ENCODE measurements around the gene STXBP5L. TPM values are rescaled to one million over a fixed set of nuclear protein-coding genes. Genes with fewer than 3 reads are reported as not detected.

Gene STXBP5L
- total RNA-seq, result not detected in 2 replicates

GRCh38 chr3:120908030-120908794 lies at the start of gene STXBP5L:
TSS of gene STXBP5L (plus strand) at chr3:120908205. CDS start at chr3:120909579, 1,374 bp downstream.

Small RNA genes within 50 kb of the gene (small RNA-seq; reads per million reads assigned to genes)
- not detected for gene MIR5682

Other genes with a start within 250 kb of the STXBP5L start
- gene HGD, start 226.0 kb upstream of the STXBP5L start, total RNA-seq, result 0.13 and 0.22 TPM in 2 replicates
- gene RABL3, start 165.7 kb upstream of the STXBP5L start, total RNA-seq, result 15.3 and 17.9 TPM in 2 replicates
- 10.6 and 12.4 TPM in 2 replicates for gene GTF2E1, start 165.5 kb upstream of the STXBP5L start, total RNA-seq

All from articular chondrocyte of knee joint (primary cell).